GM12878 (cell line): ENCODE measurements around the gene DPM1. TPM values are rescaled to one million over a fixed set of nuclear protein-coding genes. Genes with fewer than 3 reads are reported as not detected.

Experiments
- ATAC-seq: fragments of 200-7000 bp; cut with Tn5 transposase; 3 replicates; pipeline ENCODE4 v1.9.1; 2020; ENCODE audit warnings: mild to moderate bottlenecking, moderate library complexity
- BruUV-seq: library from RNA; stranded (reverse); fragments of 400-500 nt; replicated peaks from 2 replicates; lab custom pipeline; 2021; lab: Mats Ljungman, UMichigan
- CTCF ChIA-PET: fragments of 300-600 bp; sonication (Branson Sonifier 250); formaldehyde crosslinking; extraction: SDS; loops from one replicate; lab custom pipeline; 2021; ENCODE audit warnings: inconsistent platforms; lab: Yijun Ruan, JAX
- POLR2A ChIA-PET: fragments of 350-600 bp; formaldehyde crosslinking; extraction: SDS; loops from one replicate; lab custom pipeline; 2021; ENCODE audit warnings: inconsistent platforms; lab: Charles Lee
- RAD21 ChIA-PET: fragments of 300-600 bp; sonication (Branson Sonifier 250); formaldehyde crosslinking; loops from one replicate; lab custom pipeline; 2023; ENCODE audit warnings: antibody characterized with exemption; ENCODE audit not compliant: unreplicated experiment; lab: Charles Lee
- SMC1A ChIA-PET: fragments of 300-600 bp; sonication (Branson Sonifier 250); formaldehyde crosslinking; loops from one replicate; lab custom pipeline; 2023; ENCODE audit not compliant: unreplicated experiment, uncharacterized antibody; lab: Charles Lee
- DNase-seq: peaks from one replicate; pipeline ENCODE4 v3.0.0-alpha.2; 2011; ENCODE audit warnings: low read depth, low spot score
- FAIRE-seq: peaks from 3 replicates; lab custom pipeline; 2011; peaks lifted over from hg19 to GRCh38; lab: Jason Lieb, UNC
- H2AFZ ChIP-seq: 2 replicates; pipeline ENCODE4 v1.6.0; 2011; ENCODE audit warnings: low read depth, low read length, control low read depth; ENCODE audit not compliant: control insufficient read depth
- H3K27ac ChIP-seq: 2 replicates; pipeline ENCODE4 v1.5.1; 2011; ENCODE audit warnings: control low read depth; ENCODE audit not compliant: control insufficient read depth, insufficient read depth
- H3K27me3 ChIP-seq, 2 experiments: replicated peaks in 1 of 2; 2 replicates each; pipeline versions ENCODE4 v1.6.0 to v1.6.1; 2011; ENCODE audit warnings: low read length in 1 of 2; ENCODE audit not compliant: control insufficient read depth in 2 of 2, insufficient read depth in 2 of 2
- H3K36me3 ChIP-seq, 2 experiments: 2 replicates each; pipeline ENCODE4 v1.5.1; 2011; ENCODE audit warnings: low read length in 1 of 2; ENCODE audit not compliant: control insufficient read depth in 2 of 2, insufficient read depth in 2 of 2
- H3K4me1 ChIP-seq: 2 replicates; pipeline ENCODE4 v1.6.1; 2011; ENCODE audit warnings: mild to moderate bottlenecking, low read length, moderate library complexity, mixed read lengths; ENCODE audit not compliant: control insufficient read depth, insufficient read depth
- H3K4me2 ChIP-seq: 2 replicates; pipeline ENCODE4 v1.6.0; 2011; ENCODE audit warnings: control low read depth; ENCODE audit not compliant: control insufficient read depth, insufficient read depth
- H3K4me3 ChIP-seq: fragments of 200-600 bp; sonication (generic); 2 replicates; pipeline ENCODE4 v1.5.1; 2016
- H3K79me2 ChIP-seq: 2 replicates; pipeline ENCODE4 v1.6.0; 2011; ENCODE audit warnings: low read length; ENCODE audit not compliant: control insufficient read depth, insufficient read depth
- H3K9ac ChIP-seq: 2 replicates; pipeline ENCODE4 v1.8.0; 2011; ENCODE audit warnings: low read length, control low read depth, mixed read lengths; ENCODE audit not compliant: control insufficient read depth, insufficient read depth
- H3K9me3 ChIP-seq: replicated peaks from 3 replicates; pipeline ENCODE4 v1.5.1; 2011; ENCODE audit warnings: mild to moderate bottlenecking, low read length; ENCODE audit not compliant: control insufficient read depth, insufficient read depth
- H4K20me1 ChIP-seq: 2 replicates; pipeline ENCODE4 v1.6.0; 2011; ENCODE audit not compliant: control insufficient read depth, insufficient read depth
- CBX5 ChIP-seq: sonication (generic); IDR thresholded peaks from 2 replicates; pipeline ENCODE4 v1.6.1; 2016; ENCODE audit warnings: low read depth, moderate library complexity, mild to moderate bottlenecking, inconsistent platforms
- CHD4 ChIP-seq: fragments of 200-600 bp; sonication (generic); IDR thresholded peaks from 2 replicates; pipeline ENCODE4 v1.6.1; 2016; ENCODE audit warnings: mild to moderate bottlenecking
- DPF2 ChIP-seq: fragments of 450-650 bp; IDR thresholded peaks from 2 replicates; pipeline ENCODE4 v1.6.1; 2017; ENCODE audit warnings: mild to moderate bottlenecking
- ETV6 ChIP-seq, 2 experiments: fragments of 450-650 bp in 1 of 2; IDR thresholded peaks in 1 of 2; conservative IDR thresholded peaks in 1 of 2; 2 replicates each; pipeline ENCODE4 v1.6.1; 2014; ENCODE audit warnings: antibody characterized with exemption in 1 of 2, borderline replicate concordance in 1 of 2, low read depth in 1 of 2, mild to moderate bottlenecking in 1 of 2, moderate library complexity in 1 of 2
- FOXM1 ChIP-seq: IDR thresholded peaks from 2 replicates; pipeline ENCODE4 v1.6.1; 2012; ENCODE audit warnings: low read depth, mild to moderate bottlenecking, inconsistent platforms, low read length, moderate library complexity
- IRF5 ChIP-seq: fragments of 450-650 bp; IDR thresholded peaks from 2 replicates; pipeline ENCODE4 v1.6.1; 2017; ENCODE audit warnings: borderline replicate concordance
- NRF1 ChIP-seq: conservative IDR thresholded peaks from 2 replicates; pipeline ENCODE4 v1.6.1; 2011; ENCODE audit warnings: mild to moderate bottlenecking, low read depth, low read length, improper control_type of control experiment
- PML ChIP-seq: IDR thresholded peaks from 2 replicates; pipeline ENCODE4 v1.6.1; 2012; ENCODE audit warnings: low read length, inconsistent platforms
- POLR2AphosphoS2 ChIP-seq: IDR thresholded peaks from 2 replicates; pipeline ENCODE4 v1.6.1; 2011; ENCODE audit warnings: low read depth, mild to moderate bottlenecking, low read length, improper control_type of control experiment, moderate library complexity
- REST ChIP-seq: IDR thresholded peaks from 2 replicates; pipeline ENCODE4 v1.6.1; 2012; ENCODE audit warnings: mild to moderate bottlenecking, low read depth, low read length
- SMAD1 ChIP-seq: fragments of 450-650 bp; IDR thresholded peaks from 2 replicates; pipeline ENCODE4 v1.6.1; 2018; ENCODE audit warnings: mild to moderate bottlenecking, low read depth; ENCODE audit not compliant: partially characterized antibody
- STAT1 ChIP-seq: fragments of 450-650 bp; conservative IDR thresholded peaks from 2 replicates; pipeline ENCODE4 v1.6.1; 2014; ENCODE audit warnings: antibody characterized with exemption, mild to moderate bottlenecking
- WGBS: methylation state at CpG from one replicate; pipeline ENCODE4 v1.1.6; 2016; ENCODE audit warnings: low lambda C conversion rate; ENCODE audit not compliant: insufficient replicate concordance, insufficient coverage; ENCODE audit errors: missing lambda C conversion rate; 5-methylcytosine and 5-hydroxymethylcytosine counted together
- in situ Hi-C: fragments of 300-500 bp; cut with MboI; formaldehyde crosslinking; loops from 9 replicates; pipeline ENCODE4 v1.14.3; 2018; ENCODE audit warnings: mixed read lengths
- intact Hi-C: fragments of 100-400 bp; cut with micrococcal nuclease; formaldehyde crosslinking; loops from one replicate; pipeline ENCODE4 v1.14.2; 2022; ENCODE audit not compliant: unreplicated experiment
- polyA plus RNA-seq, 11 experiments: library from polyadenylated mRNA; depleted of rRNA in 4 of 11; unstranded in 6 of 11; stranded (reverse) in 5 of 11; fragments of >200 nt; fragmentation: Nextera tagmentation in 4 of 11; fragmentation: Illumina TruSeq in 1 of 11; extraction: Ambion mirVana in 4 of 11; extraction: Trizol in 1 of 11; gene quantifications; 1 replicate in 1 of 11; 2 replicates in 10 of 11; pipeline versions ENCODE4 v1.2.1 to v1.2.3, GENCODE V29; 2011 to 2016; ENCODE audit warnings: inconsistent platforms in 2 of 11, missing spikeins in 2 of 11, low read depth in 1 of 11
- total RNA-seq, 4 experiments: library from RNA; depleted of rRNA in 3 of 4; stranded (reverse); fragments of >200 nt in 3 of 4; fragmentation: Illumina TruSeq in 1 of 4; extraction: Trizol in 1 of 4; gene quantifications; 2 replicates each; pipeline versions ENCODE4 v1.2.1 to v1.2.3, GENCODE V29; 2013 to 2021

DPM1 gene
- total and polyA plus RNA-seq, 10 of the 15 experiments (the other 5 are each of a cell fraction or from before 2014, with no cell fraction given), result 53.3 to 167 (median 108) TPM

DNA sequence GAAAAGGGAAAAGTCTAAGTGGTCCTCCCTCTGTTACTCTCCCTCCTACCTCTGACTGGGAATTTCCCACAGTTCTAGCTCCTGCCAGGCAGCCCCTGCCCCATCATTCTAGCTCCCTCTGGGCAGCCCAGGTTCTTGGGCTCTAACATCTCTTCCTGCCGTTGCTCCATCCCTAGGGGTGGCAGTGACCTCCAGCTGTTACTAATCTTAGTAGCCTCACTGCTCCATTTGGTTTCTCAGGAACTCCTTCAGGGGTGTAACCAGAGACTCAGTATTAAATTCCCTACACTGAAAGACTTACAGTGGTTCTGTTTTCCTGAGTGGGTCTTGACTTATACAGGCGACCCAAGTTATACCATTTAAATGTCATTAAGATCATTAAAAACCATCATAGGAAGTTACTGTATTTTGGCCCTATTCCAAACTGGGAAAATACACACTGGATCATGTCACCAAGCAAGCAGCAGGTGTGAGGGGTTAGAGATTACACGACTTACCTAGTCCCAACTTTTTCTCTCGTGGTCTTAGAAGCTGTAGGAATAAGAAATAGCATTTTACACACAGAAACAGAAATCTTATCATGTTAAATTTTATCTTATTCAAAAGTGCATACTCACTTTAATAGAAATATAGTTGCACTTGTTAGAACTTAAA is 10.1 kb downstream of the DPM1 start (continued):
- TF ChIP-seq POLR2AphosphoS2 (no peak), REST (no peak), IRF5 (no peak)

DNA sequence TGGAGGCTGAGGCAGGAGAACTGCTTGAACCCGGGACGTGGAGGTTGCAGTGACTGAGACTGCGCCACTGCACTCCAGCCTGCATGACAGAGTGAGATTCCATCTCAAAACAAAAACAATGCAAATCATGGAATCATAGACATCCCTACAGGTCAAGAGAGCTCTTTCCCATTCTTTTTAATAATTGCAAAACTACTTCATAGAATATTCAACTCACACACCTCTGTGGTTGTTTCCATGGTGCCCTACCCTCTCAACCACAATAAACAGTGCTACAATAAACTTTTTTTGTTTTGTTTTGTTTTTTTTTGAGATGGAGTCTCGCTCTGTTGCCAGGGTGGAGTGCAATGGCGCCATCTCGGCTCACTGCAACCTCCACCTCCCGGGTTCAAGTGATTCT is 15.3 kb downstream of the DPM1 start:
- Histone ChIP-seq H3K27me3 (no peaks in the 10 kb centered on the region), H3K36me3 (peaks cover 14 to 40% of the 10 kb centered on the region in 2 experiments), H3K4me2 (no peak overlapping the region)
- TF ChIP-seq FOXM1, result no peak
- TF ChIP-seq CHD4, result no peak
- no peak for TF ChIP-seq NRF1
- TF ChIP-seq STAT1, result no peak
- no peak for TF ChIP-seq DPF2
- TF ChIP-seq PML, result no peak
- TF ChIP-seq SMAD1, result no peak
- no peak for TF ChIP-seq ETV6 (conservative IDR thresholded peaks at IDR 0.05 in 1 of 2, IDR thresholded peaks at IDR 0.05 in 1 of 2; ENCODE audit: borderline replicate concordance in 1 of 2, low read depth in 1 of 2)
- TF ChIP-seq CBX5, result no peak
- TF ChIP-seq, all 136 proteins: peak for 0
- no peaks in the 10 kb centered on the region for H3K9me3 ChIP-seq
- no peaks in the 10 kb centered on the region for H4K20me1 ChIP-seq
- H2AFZ ChIP-seq, result no peak overlapping the region
- DNase-seq (no peak), ATAC-seq (no peak), FAIRE-seq (no peak)
- no TSS peak for BruUV-seq
- H3K4me3 ChIP-seq, result no peak overlapping the region
- ChIA-PET SMC1A (no interaction called here), POLR2A (no interaction called here), RAD21 (no interaction called here), CTCF (no interaction called here)
- H3K27ac ChIP-seq, result no peak overlapping the region
- in situ Hi-C loops, result no loop called here
- no peak overlapping the region for H3K9ac ChIP-seq
- H3K4me1 ChIP-seq, result no peaks in the 10 kb centered on the region
- WGBS, result 95% methylated on average over 7 of the region's 7 CpGs
- no peaks in the 10 kb centered on the region for H3K79me2 ChIP-seq
- intact Hi-C loops, result no loop called here
